ENCODE results near the gene FDX2. TPM values are rescaled to one million over a fixed set of nuclear protein-coding genes. Genes with fewer than 3 reads are reported as not detected.

The FDX2 gene
- total and polyA plus RNA-seq, 8 donors = 5.5 to 30.3 (median 10.0) TPM

GRCh38 chr19:10268071-10268470 lies 47.7 kb downstream of the FDX2 start:
- Histone ChIP-seq H3K4me3 (no peak overlapping the region), H3K4me1 (peaks cover 0 to 10% (median 6%) of the 10 kb centered on the region in 3 donors), H3K27ac (no peak overlapping the region), H3K27me3 (no peaks in the 10 kb centered on the region), H3K36me3 (no peaks in the 10 kb centered on the region), H3K9me3 (no peaks in the 10 kb centered on the region)
- intact Hi-C loops (cut with DNase I) = loop anchor here in 1 of 3 donors (2.0 kb wide), 1 partner anchor 121 kb away; no protein-coding TSS in a partner anchor
- DNase-seq = no peak
- ATAC-seq = no peak
- WGBS, 2 donors = 60 to 68% methylated on average over 6 of the region's 6 CpGs
- TF ChIP-seq CTCF (IDR thresholded peaks at IDR 0.05) = no peak
- no peak for FAIRE-seq

- peaks cover 0 to 10% (median 6%) of the 10 kb centered on the region in 3 donors for H3K4me1 ChIP-seq
- DNase-seq (no peak), ATAC-seq (no peak), FAIRE-seq (no peak)
- no peaks in the 10 kb centered on the region for H3K36me3 ChIP-seq
- no peaks in the 10 kb centered on the region for H3K9me3 ChIP-seq
- H3K4me3 ChIP-seq = no peak overlapping the region
- 50 to 56% methylated on average over 7 of the region's 7 CpGs for WGBS, 2 donors
- TF ChIP-seq CTCF (IDR thresholded peaks at IDR 0.05) = no peak
- peak overlapping the region in 2 of 4 donors; percentile 34 to 39 for H3K27ac ChIP-seq
- intact Hi-C loops (cut with DNase I) = no loop called here
- no peaks in the 10 kb centered on the region for H3K27me3 ChIP-seq
Observed at GRCh38 chr19:10266706-10267105, 49.1 kb downstream of the FDX2 start.

GRCh38 chr19:10262771-10263170 lies 53.0 kb downstream of the FDX2 start:
- FAIRE-seq = no peak
- no peak for ATAC-seq
- Histone ChIP-seq H3K36me3 (peaks cover 0 to 4% (median 0%) of the 10 kb centered on the region in 3 donors), H3K27me3 (no peaks in the 10 kb centered on the region), H3K4me3 (no peak overlapping the region), H3K4me1 (no peaks in the 10 kb centered on the region), H3K9me3 (no peaks in the 10 kb centered on the region), H3K27ac (no peak overlapping the region)
- intact Hi-C loops (cut with DNase I) = no loop called here
- 70 to 75% methylated on average over 7 of the region's 7 CpGs for WGBS, 2 donors
- no peak for TF ChIP-seq CTCF (IDR thresholded peaks at IDR 0.05)
- DNase-seq = no peak

- peak overlapping the region in 1 of 4 donors; percentile 27 for H3K27ac ChIP-seq
- peaks cover 0 to 5% (median 4%) of the 10 kb centered on the region in 3 donors for H3K36me3 ChIP-seq
- ATAC-seq (peak in 3 of 4 donors; percentile 28 to 50 (median 29)), FAIRE-seq (no peak), DNase-seq (no peak)
- intact Hi-C loops (cut with DNase I) = no loop called here
- WGBS, 2 donors = 72 to 80% methylated on average over 8 of the region's 8 CpGs
- H3K4me1 ChIP-seq = no peaks in the 10 kb centered on the region
- no peak for TF ChIP-seq CTCF (IDR thresholded peaks at IDR 0.05)
- no peaks in the 10 kb centered on the region for H3K27me3 ChIP-seq
- H3K4me3 ChIP-seq = no peak overlapping the region
- H3K9me3 ChIP-seq = no peaks in the 10 kb centered on the region
Observed at GRCh38 chr19:10260141-10260584, 55.7 kb downstream of the FDX2 start.

Other genes with a start within 250 kb of the FDX2 start
- 10 to 100 TPM in 5 of 6 donors, 1 to 10 TPM in 1; 7.9 to 19.9 (median 14.5) TPM for gene SHFL, start 229.7 kb downstream of the FDX2 start, total RNA-seq
- gene SHFL, start 229.7 kb downstream of the FDX2 start, polyA plus RNA-seq = 10 to 100 TPM; 39.6 to 41.0 TPM
- gene ANGPTL6, start 213.3 kb downstream of the FDX2 start, total RNA-seq = 1 to 10 TPM in 1 of 6 donors, under 1 TPM in 5; 0.12 to 1.1 (median 0.74) TPM
- gene ANGPTL6, start 213.3 kb downstream of the FDX2 start, polyA plus RNA-seq = 1 to 10 TPM; 1.2 to 1.7 TPM
- 10 to 100 TPM in 5 of 6 donors, 1 to 10 TPM in 1; 9.3 to 32.0 (median 15.8) TPM for gene PPAN, start 209.7 kb downstream of the FDX2 start, total RNA-seq
- gene PPAN, start 209.7 kb downstream of the FDX2 start, polyA plus RNA-seq = 10 to 100 TPM; 55.9 to 67.9 TPM
- gene P2RY11, start 204.3 kb downstream of the FDX2 start, total RNA-seq = 1 to 10 TPM; 2.5 to 8.5 (median 5.8) TPM
- 10 to 100 TPM; 17.4 TPM for gene P2RY11, start 204.3 kb downstream of the FDX2 start, polyA plus RNA-seq
- 100 to 1,000 TPM; 146 to 215 (median 181) TPM for gene EIF3G, start 196.1 kb downstream of the FDX2 start, total RNA-seq
- gene EIF3G, start 196.1 kb downstream of the FDX2 start, polyA plus RNA-seq = 100 to 1,000 TPM; 169 to 228 TPM
- gene DNMT1, start 121.1 kb downstream of the FDX2 start, total RNA-seq = 10 to 100 TPM; 11.4 to 27.5 (median 15.4) TPM
- 10 to 100 TPM; 26.4 to 28.7 TPM for gene DNMT1, start 121.1 kb downstream of the FDX2 start, polyA plus RNA-seq
- 1 to 10 TPM; 1.9 to 4.8 (median 3.0) TPM for gene S1PR2, start 84.7 kb downstream of the FDX2 start, total RNA-seq
- 1 to 10 TPM; 1.6 to 2.0 TPM for gene S1PR2, start 84.7 kb downstream of the FDX2 start, polyA plus RNA-seq
- gene MRPL4, start 63.8 kb downstream of the FDX2 start, total RNA-seq = 10 to 100 TPM in 4 of 6 donors, 1 to 10 TPM in 2; 9.9 to 17.6 (median 14.9) TPM
- gene MRPL4, start 63.8 kb downstream of the FDX2 start, polyA plus RNA-seq = 10 to 100 TPM; 23.5 to 34.4 TPM
- 10 to 100 TPM in 2 of 6 donors, 1 to 10 TPM in 4; 2.2 to 32.4 (median 5.7) TPM for gene ICAM1, start 44.9 kb downstream of the FDX2 start, total RNA-seq
- gene ICAM1, start 44.9 kb downstream of the FDX2 start, polyA plus RNA-seq = 10 to 100 TPM in 1 of 2 donors, 1 to 10 TPM in 1; 7.2 to 13.5 TPM
- gene ICAM4, start 29.1 kb downstream of the FDX2 start, total RNA-seq = under 1 TPM in 5 of 6 donors, not detected in 1; 0.13 to 0.56 (median 0.20) TPM
- gene ICAM4, start 29.1 kb downstream of the FDX2 start, polyA plus RNA-seq = under 1 TPM in 1 of 2 donors, not detected in 1; 0.27 TPM
- gene ICAM5, start 26.1 kb downstream of the FDX2 start, total RNA-seq = under 1 TPM in 5 of 6 donors, not detected in 1; 0.08 to 0.22 (median 0.17) TPM
- gene ICAM5, start 26.1 kb downstream of the FDX2 start, polyA plus RNA-seq = under 1 TPM; 0.26 to 0.30 TPM
- 1 to 10 TPM in 4 of 6 donors, under 1 TPM in 2; 0.91 to 3.0 (median 1.5) TPM for gene ZGLP1, start 6.2 kb downstream of the FDX2 start, total RNA-seq
- 10 to 100 TPM; 37.6 to 44.0 TPM for gene ZGLP1, start 6.2 kb downstream of the FDX2 start, polyA plus RNA-seq
- 10 to 100 TPM in 4 of 6 donors, 1 to 10 TPM in 2; 6.0 to 17.3 (median 13.6) TPM for gene RAVER1, start 17.5 kb upstream of the FDX2 start, total RNA-seq
- 1 to 10 TPM; 9.4 TPM for gene RAVER1, start 17.5 kb upstream of the FDX2 start, polyA plus RNA-seq
- gene ICAM3, start 23.6 kb upstream of the FDX2 start, total RNA-seq = 10 to 100 TPM in 1 of 6 donors, 1 to 10 TPM in 5; 5.7 to 13.8 (median 7.1) TPM
- 1 to 10 TPM; 5.2 TPM for gene ICAM3, start 23.6 kb upstream of the FDX2 start, polyA plus RNA-seq
- gene TYK2, start 64.6 kb upstream of the FDX2 start, total RNA-seq = 10 to 100 TPM; 42.5 to 90.3 (median 53.3) TPM
- 100 to 1,000 TPM; 203 to 302 TPM for gene TYK2, start 64.6 kb upstream of the FDX2 start, polyA plus RNA-seq
- gene CDC37, start 87.5 kb upstream of the FDX2 start, total RNA-seq = 10 to 100 TPM; 41.3 to 61.0 (median 48.5) TPM
- gene CDC37, start 87.5 kb upstream of the FDX2 start, polyA plus RNA-seq = 100 to 1,000 TPM; 226 to 266 TPM
- gene PDE4A, start 104.5 kb upstream of the FDX2 start, total RNA-seq = 10 to 100 TPM in 4 of 6 donors, 1 to 10 TPM in 2; 6.6 to 12.6 (median 11.2) TPM
- 1 to 10 TPM; 5.0 to 8.5 TPM for gene PDE4A, start 104.5 kb upstream of the FDX2 start, polyA plus RNA-seq
- 10 to 100 TPM; 25.2 to 36.4 (median 32.3) TPM for gene KEAP1, start 187.3 kb upstream of the FDX2 start, total RNA-seq
- 10 to 100 TPM; 40.9 to 48.6 TPM for gene KEAP1, start 187.3 kb upstream of the FDX2 start, polyA plus RNA-seq
- gene S1PR5, start 201.4 kb upstream of the FDX2 start, total RNA-seq = 1 to 10 TPM in 2 of 6 donors, under 1 TPM in 4; 0.32 to 1.3 (median 0.63) TPM
- gene S1PR5, start 201.4 kb upstream of the FDX2 start, polyA plus RNA-seq = under 1 TPM; 0.21 to 0.38 TPM
- 10 to 100 TPM; 12.9 to 26.9 (median 20.5) TPM for gene ATG4D, start 227.9 kb upstream of the FDX2 start, total RNA-seq
- 10 to 100 TPM; 35.2 to 62.1 TPM for gene ATG4D, start 227.9 kb upstream of the FDX2 start, polyA plus RNA-seq
- 10 to 100 TPM in 4 of 6 donors, 1 to 10 TPM in 2; 8.0 to 15.8 (median 13.5) TPM for gene KRI1, start 250.0 kb upstream of the FDX2 start, total RNA-seq
- gene KRI1, start 250.0 kb upstream of the FDX2 start, polyA plus RNA-seq = 10 to 100 TPM; 34.7 to 41.8 TPM